Fibroblast of gingiva (primary cell): ENCODE data around the gene ZC3H15.
"Not testable (repeated sequence)": the region's sequence is repeated elsewhere in the genome, so short reads cannot be mapped to it uniquely, and the experiment has no call there.

Experiments
- DNase-seq: peaks from one replicate; pipeline ENCODE4 v3.0.0-alpha.2; 2011; ENCODE audit warnings: low read depth

Gene ZC3H15

DNA sequence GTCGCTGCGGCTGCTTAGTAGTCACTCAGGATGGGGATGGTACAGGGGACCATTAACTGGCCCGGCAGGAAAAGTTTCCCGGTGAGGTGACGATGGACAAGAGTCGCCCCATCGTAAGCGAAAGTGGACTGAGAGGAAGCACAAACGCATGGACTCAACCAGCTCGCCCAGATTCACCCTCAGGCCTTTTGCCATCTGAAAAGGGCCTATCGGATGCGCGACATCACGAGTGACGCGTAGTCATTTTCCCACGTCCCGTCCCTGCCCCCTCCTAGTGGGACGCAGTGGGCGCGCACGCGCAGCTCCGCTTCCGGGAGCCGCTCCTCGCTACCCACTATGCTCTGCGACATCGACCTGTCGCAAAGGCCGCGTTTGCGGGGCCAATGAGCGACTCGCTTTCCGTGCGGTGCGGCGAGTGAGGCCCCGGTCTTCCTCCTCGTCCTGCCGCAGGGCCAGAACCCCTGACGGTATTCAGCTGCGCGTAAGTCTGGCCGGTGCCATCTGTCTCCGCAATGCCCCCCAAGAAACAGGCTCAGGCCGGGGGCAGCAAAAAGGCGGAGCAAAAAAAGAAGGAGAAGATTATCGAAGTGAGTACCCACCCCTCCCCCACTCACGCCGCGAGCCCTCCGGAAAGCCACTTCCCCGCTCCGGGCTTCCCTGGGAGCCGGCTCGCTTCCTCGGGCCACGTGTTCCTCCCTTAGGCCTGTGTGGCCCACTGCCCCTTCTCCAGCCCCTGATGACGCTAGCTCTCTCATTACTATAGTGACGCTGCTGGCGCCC is at the start of gene ZC3H15:
ZC3H15 (plus strand) TSS at position 390 of the 780 bp plus-strand sequence; CDS start at position 513, 123 bp downstream.
- peak; percentile 99 for DNase-seq

DNA sequence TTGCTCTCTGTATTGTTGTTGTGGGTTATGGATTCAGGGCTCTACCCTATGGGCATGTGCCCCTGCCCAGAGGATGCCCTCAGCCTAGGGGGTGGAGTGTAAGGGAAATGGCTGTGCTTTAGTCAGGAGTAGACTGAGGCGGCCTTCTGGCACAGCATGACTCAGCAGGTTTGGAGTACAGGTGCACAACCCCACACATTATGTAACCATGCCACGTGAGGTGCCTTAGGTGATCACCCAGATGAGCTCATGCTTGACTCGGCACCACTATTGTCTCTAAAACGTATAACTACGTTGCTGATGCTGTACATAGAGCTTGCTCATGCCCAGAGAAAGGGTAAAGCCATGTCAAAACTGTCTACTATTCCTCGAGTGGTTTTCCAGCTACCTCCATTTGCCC is 48.3 kb upstream of the ZC3H15 start:
- no peak for DNase-seq

- not testable (repeated sequence) for DNase-seq
These were observed 46.4 kb upstream of the ZC3H15 start for GRCh38 chr2:186439673-186440095.

- no peak for DNase-seq
These were observed 45.6 kb upstream of the ZC3H15 start for GRCh38 chr2:186440506-186440905.

- no peak for DNase-seq
These were observed 43.2 kb upstream of the ZC3H15 start for GRCh38 chr2:186442885-186443284.

- DNase-seq = no peak
These were observed 42.2 kb upstream of the ZC3H15 start for GRCh38 chr2:186443851-186444250.

DNA sequence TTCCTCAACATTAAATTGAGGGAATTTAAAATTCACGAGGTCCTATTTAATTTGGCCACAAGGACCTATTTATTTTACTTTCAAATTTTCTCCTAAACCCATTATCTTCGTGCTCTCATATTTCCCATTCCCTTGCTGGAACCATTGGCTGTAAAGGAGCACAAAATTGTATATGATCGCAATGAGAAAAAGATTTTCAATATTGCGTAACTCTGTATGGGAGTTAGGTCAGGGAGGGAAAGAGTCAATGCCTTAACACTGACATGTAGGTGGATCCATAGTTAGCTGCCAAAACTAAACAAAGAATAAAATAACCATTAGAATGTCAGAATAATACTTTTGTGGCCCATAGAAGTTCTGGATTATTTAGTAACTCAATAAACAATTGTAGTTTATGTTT is 40.6 kb upstream of the ZC3H15 start:
- no peak for DNase-seq

DNA sequence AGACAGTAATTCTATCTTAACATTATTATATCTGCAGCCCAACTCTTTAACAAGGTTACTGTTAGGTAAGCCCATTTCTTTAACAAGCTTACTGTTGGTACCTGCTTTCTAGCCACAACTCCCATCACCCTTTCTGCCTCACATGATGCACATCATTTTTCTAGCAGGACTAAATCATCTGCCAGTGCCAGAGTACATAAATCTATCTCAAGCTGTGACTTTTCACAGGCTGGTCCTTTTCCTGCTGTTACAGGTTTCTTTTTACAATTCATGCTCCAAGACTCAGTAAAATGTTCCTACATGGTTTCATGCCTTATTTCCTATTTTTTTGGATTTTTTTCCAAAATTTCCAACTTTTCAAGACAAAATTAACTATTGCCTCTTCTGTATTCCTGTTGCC is 30.4 kb upstream of the ZC3H15 start:
- DNase-seq = no peak

- peak; percentile 46 for DNase-seq
These were observed 29.1 kb upstream of the ZC3H15 start for GRCh38 chr2:186456941-186457340.

- DNase-seq = no peak
These were observed 28.2 kb upstream of the ZC3H15 start for GRCh38 chr2:186457908-186458307.

- DNase-seq = no peak
These were observed 27.1 kb upstream of the ZC3H15 start for GRCh38 chr2:186459009-186459408.

- peak; percentile 11 for DNase-seq
These were observed 25.6 kb upstream of the ZC3H15 start for GRCh38 chr2:186460465-186460864.

- DNase-seq = no peak
These were observed 19.3 kb upstream of the ZC3H15 start for GRCh38 chr2:186466743-186467142.

DNA sequence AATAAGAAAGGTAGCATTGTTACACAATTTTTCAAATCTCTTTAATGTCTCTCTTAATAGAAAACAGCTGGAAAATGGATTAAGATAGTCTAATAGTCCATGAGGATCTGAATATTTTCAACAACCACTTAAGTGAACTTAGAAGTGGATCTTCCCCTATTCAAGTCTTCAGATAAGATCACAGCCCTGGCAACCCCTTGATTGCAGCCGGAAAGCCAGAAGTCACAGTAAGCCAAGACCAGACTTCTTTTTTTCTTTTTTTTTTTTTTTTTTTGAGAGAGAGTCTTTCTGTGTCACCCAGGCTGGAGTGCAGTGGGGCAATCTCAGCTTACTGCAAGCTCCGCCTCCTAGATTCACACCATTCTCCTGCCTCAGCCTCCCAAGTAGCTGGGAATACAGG is 18.6 kb upstream of the ZC3H15 start:
- no peak for DNase-seq

GRCh38 chr2:186472722-186473493 is 13.2 kb upstream of the ZC3H15 start:
- DNase-seq = not testable (repeated sequence)

GRCh38 chr2:186474239-186474638 is 11.8 kb upstream of the ZC3H15 start:
- not testable (repeated sequence) for DNase-seq

GRCh38 chr2:186477790-186478189 is 8.3 kb upstream of the ZC3H15 start:
- no peak for DNase-seq

DNA sequence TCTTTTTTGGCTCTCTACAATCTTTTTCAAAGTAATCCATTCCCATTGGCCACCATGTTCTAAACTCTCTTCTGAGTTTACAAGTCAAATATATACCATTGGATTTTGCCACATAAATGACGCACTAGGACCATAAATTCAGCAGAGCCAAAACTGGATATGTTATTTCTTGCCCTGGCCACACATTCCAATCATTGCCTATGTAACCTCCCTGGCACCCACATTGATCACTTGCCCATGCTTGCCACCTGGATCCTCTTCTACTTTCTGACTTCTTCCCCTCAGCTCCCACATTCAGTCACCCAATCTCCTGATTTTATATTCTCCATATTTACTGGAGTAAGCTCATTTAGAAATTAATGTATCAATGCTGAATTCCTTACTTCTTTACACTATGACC is 5.1 kb upstream of the ZC3H15 start:
- DNase-seq = no peak

GRCh38 chr2:186484062-186484735 is 1.9 kb upstream of the ZC3H15 start:
- no peak for DNase-seq

DNA sequence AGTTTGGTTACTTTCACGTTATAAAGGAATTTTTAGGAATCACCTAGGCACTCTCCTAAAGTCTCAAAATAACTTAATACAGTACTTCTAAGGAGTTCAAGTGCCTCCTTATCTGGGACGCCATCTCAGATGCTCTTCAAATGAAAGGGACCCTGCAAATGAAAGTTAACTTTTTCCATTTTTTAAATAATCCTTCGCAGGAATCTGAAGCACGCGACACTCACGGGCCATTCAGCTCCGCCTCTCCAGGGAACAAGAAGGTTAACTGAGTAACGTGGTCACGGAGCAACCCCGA is 537 bp upstream of the ZC3H15 start:
- no peak for DNase-seq

- no peak for DNase-seq
These were observed 889 bp downstream of the ZC3H15 start for GRCh38 chr2:186486651-186487647.
